Stimulated activated effector memory CD8-positive, alpha-beta T cell treated with anti-CD3 and anti-CD28 coated beads, Interleukin-12 subunit alpha, Interleukin-12 subunit beta, amount 100 ng/mL, for 72 hours (primary cell): ENCODE data around the gene CENPP.

Experiments used
- ATAC-seq: fragments of 150-1000 bp; cut with Tn5 transposase; 2 replicates; pipeline ENCODE4 v1.10.0; 2021
- DNase-seq, 2 donors: peaks; one replicate each; pipeline ENCODE4 v3.0.0; 2021 to 2022; ENCODE audit warnings: low spot score in 2 of 2
- H3K27ac Mint-ChIP-seq: one replicate; pipeline ENCODE4 v1.8.0; 2022; ENCODE audit warnings: mild to moderate bottlenecking, mixed read lengths
- H3K36me3 Mint-ChIP-seq: one replicate; pipeline ENCODE4 v1.8.0; 2022; ENCODE audit warnings: mild to moderate bottlenecking, mixed read lengths
- H3K4me1 Mint-ChIP-seq: one replicate; pipeline ENCODE4 v1.8.0; 2022; ENCODE audit warnings: mixed read lengths
- H3K4me3 Mint-ChIP-seq: one replicate; pipeline ENCODE4 v1.8.0; 2022; ENCODE audit warnings: mild to moderate bottlenecking, mixed read lengths
- H3K9me3 Mint-ChIP-seq: one replicate; pipeline ENCODE4 v1.8.0; 2022; ENCODE audit warnings: mixed read lengths

The CENPP gene

GRCh38 chr9:92644278-92644677 lies 318.5 kb downstream of the CENPP start:
- H3K27ac Mint-ChIP-seq, result no peak overlapping the region
- H3K36me3 Mint-ChIP-seq, result peaks cover 89% of the 10 kb centered on the region
- H3K9me3 Mint-ChIP-seq, result no peaks in the 10 kb centered on the region
- no peak for DNase-seq
- H3K4me3 Mint-ChIP-seq, result no peak overlapping the region
- no peak for ATAC-seq
- H3K4me1 Mint-ChIP-seq, result peaks cover 14% of the 10 kb centered on the region

DNA sequence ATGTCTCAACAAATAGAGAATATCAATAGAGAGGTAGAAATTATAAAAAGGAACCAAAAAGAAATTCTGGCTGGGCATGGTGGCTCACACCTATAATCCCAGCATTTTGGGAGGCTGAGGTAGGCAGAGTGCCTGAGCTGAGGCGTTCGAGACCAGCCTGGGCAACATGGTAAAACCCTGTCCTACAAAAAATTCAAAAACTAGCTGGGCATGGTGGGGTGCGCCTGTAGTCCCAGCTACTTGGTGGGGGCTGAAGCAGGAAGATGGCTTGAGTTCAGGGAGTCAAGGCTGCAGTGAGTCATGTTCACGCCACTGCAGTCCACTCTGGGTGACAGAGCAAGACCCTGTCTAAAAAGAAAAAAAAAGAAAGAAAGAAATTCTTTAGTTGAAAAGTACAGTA lies 319.3 kb downstream of the CENPP start:
- H3K27ac Mint-ChIP-seq, result no peak overlapping the region
- H3K36me3 Mint-ChIP-seq, result peaks cover 96% of the 10 kb centered on the region

DNA sequence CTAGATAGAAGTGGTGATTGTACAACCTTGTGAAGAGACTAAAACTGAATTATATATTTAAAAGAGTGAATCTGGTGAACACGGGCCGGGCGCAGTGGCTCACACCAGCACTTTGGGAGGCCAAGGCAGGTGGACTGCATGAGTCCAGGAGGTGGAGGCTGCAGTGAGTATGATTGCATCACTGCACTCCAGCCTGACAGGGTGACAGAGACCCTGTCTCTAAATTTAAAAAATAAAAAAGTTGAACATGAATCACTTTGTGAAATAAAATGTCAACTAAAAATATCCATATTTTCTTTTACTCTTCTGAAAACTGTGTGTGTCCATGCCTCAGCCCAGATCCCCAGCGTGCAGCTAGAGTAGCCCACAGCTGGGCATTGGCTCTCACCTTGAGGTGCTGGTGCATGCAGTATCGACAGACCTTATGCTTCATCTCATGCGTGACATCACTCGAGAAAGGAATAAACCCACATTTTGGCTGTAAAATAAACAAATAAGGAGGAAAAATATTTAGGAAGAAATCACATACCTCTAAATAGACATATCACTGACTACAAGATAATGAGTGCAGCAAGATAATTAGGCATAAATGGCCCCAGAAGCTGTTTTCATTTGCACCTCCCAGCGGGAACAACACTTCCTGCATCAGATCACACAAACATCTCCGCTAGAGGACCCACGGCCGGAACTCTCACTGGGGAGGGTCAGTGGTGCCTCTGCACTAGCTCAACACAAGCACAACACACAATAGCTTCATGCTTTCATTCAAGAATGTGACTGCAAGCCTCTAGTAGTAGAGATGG lies 322.1 kb downstream of the CENPP start:
- Mint-ChIP-seq H3K4me3 (no peak overlapping the region), H3K36me3 (peaks cover 97% of the 10 kb centered on the region), H3K4me1 (peaks cover 8% of the 10 kb centered on the region), H3K9me3 (no peaks in the 10 kb centered on the region), H3K27ac (peak overlapping the region; percentile 56)
- ATAC-seq (no peak), DNase-seq (no peak)

More for the DNA sequence above, 319.3 kb downstream of the CENPP start:
- Mint-ChIP-seq H3K4me3 (no peak overlapping the region), H3K9me3 (no peaks in the 10 kb centered on the region), H3K4me1 (peaks cover 14% of the 10 kb centered on the region)
- DNase-seq (no peak), ATAC-seq (no peak)

DNA sequence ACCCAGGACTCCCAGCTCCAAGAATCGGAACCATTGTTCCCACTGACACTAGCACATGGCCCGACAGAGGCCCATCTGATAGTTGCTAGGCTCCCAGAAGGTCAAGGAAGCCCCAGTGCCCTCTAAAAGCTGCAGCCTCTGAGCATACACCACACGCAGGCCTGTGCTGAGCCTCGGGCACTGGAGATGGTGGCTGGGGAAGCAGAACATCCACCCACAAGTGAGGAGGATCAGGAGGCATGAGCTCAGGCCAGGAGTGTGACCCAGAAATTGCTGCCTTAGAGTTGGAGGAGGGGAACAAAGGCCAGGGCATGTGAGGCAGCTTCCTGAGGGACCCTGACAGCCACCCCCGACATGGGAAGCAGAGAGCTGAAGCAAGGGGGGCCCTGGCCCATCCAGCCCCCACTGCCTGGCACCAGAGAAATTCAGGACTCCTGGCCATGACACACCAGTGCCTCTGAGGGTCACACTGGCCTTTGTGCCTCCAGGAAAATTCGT lies 322.8 kb downstream of the CENPP start:
- DNase-seq (no peak), ATAC-seq (no peak)
- Mint-ChIP-seq H3K27ac (peak overlapping the region; percentile 56), H3K9me3 (no peaks in the 10 kb centered on the region), H3K4me3 (no peak overlapping the region), H3K4me1 (peaks cover 8% of the 10 kb centered on the region), H3K36me3 (peaks cover 97% of the 10 kb centered on the region)

DNA sequence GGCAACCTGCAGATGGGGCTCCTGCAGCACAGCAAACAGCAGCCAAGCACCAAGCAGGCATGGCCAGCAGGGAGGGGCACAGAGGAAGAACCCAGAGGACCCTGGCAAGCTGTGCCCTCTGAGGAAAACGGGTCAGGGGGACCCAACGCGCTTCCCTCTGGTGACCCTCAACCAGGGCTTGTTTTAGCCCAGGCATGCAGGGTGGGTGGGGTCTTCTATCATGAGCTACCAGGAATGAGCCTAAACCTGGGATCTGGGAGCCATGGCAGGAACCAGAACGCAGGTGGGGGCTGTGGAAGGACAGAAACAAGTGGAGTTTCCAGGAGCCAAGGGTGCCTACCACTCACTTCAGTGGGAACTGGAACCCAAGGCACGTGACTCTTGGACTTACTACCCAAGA lies 323.3 kb downstream of the CENPP start:
- DNase-seq, result no peak
- no peaks in the 10 kb centered on the region for H3K9me3 Mint-ChIP-seq
- H3K4me1 Mint-ChIP-seq, result peaks cover 8% of the 10 kb centered on the region
- ATAC-seq, result no peak
- no peak overlapping the region for H3K27ac Mint-ChIP-seq
- H3K4me3 Mint-ChIP-seq, result no peak overlapping the region
- peaks cover 97% of the 10 kb centered on the region for H3K36me3 Mint-ChIP-seq

GRCh38 chr9:92650296-92650695 lies 324.5 kb downstream of the CENPP start:
- Mint-ChIP-seq H3K36me3 (peaks cover 91% of the 10 kb centered on the region), H3K27ac (peak overlapping the region; percentile 17), H3K9me3 (no peaks in the 10 kb centered on the region), H3K4me3 (no peak overlapping the region), H3K4me1 (peaks cover 12% of the 10 kb centered on the region)
- no peak for ATAC-seq
- DNase-seq, result no peak

GRCh38 chr9:92650839-92651621 lies 325.3 kb downstream of the CENPP start:
- DNase-seq (no peak), ATAC-seq (no peak)
- Mint-ChIP-seq H3K9me3 (no peaks in the 10 kb centered on the region), H3K4me3 (no peak overlapping the region), H3K36me3 (peaks cover 91% of the 10 kb centered on the region), H3K27ac (peak overlapping the region; percentile 17), H3K4me1 (peaks cover 16% of the 10 kb centered on the region)

DNA sequence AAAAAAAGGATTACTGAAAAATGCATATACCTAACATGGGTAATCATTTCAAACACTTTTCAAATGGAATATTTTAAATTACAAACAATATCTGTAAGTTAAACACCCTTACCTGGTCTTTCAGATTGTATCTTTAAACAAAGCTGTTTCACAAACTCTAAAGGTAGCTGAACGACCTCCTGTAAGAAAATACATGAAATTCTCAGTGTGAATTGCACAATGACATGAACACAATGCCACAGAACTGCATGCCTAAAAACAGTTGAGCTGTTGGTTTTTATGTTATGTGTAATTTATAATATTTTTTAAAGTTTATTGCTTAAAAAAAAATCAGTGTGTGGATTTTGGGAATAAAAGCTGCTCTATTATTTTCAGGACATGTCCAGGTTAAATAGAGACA lies 326.7 kb downstream of the CENPP start:
- Mint-ChIP-seq H3K27ac (no peak overlapping the region), H3K36me3 (peaks cover 89% of the 10 kb centered on the region)

DNA sequence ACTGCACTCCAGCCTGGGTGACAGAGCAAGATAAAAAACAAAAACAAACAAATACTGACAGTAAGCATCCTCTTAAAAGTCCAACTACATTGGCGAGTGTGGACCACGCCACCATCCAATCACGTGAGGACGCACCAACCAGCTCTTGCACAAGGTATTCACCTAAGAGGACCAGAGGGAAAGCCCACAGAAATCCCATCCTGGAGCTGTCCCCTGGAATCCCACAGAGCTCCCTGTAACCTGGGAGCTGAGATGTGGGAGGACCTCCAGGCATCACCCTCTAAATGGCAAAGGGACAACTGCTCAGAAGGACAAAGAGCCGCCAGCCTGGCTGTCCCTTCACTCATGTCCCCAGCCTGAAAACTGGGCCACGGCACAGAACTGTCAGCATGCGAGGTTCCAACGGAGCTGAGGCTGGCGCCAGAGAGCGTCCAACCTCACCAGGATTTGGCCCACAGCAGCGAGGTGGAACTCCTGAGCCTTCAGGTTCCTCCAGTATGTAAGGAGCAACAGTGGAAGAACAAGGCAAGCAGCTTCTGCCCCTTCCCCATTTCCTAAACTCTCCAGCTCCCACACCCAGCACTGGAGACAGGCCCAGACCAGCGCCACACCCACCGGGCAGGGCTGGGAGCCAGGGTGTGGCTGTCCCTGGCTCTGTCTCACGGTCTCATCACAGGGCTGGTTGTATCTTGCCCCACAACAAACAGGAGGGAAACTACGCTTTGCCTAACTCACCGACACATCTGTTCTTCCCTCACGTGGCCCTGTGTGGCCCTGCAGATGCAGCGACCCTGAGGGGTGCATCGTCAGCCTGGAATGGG lies 328.9 kb downstream of the CENPP start:
- no peak overlapping the region for H3K27ac Mint-ChIP-seq
- DNase-seq (no peak), ATAC-seq (no peak)
- H3K9me3 Mint-ChIP-seq, result no peaks in the 10 kb centered on the region
- H3K4me1 Mint-ChIP-seq, result peaks cover 19% of the 10 kb centered on the region
- H3K4me3 Mint-ChIP-seq, result no peak overlapping the region
- peaks cover 79% of the 10 kb centered on the region for H3K36me3 Mint-ChIP-seq

More for the DNA sequence above, 326.7 kb downstream of the CENPP start:
- no peaks in the 10 kb centered on the region for H3K9me3 Mint-ChIP-seq
- DNase-seq (no peak), ATAC-seq (no peak)
- peaks cover 10% of the 10 kb centered on the region for H3K4me1 Mint-ChIP-seq
- no peak overlapping the region for H3K4me3 Mint-ChIP-seq

GRCh38 chr9:92655366-92655765 lies 329.6 kb downstream of the CENPP start:
- no peak for ATAC-seq
- peaks cover 19% of the 10 kb centered on the region for H3K4me1 Mint-ChIP-seq
- peak overlapping the region; percentile 70 for H3K27ac Mint-ChIP-seq
- H3K9me3 Mint-ChIP-seq, result no peaks in the 10 kb centered on the region
- peaks cover 72% of the 10 kb centered on the region for H3K36me3 Mint-ChIP-seq
- H3K4me3 Mint-ChIP-seq, result no peak overlapping the region
- DNase-seq, result no peak

DNA sequence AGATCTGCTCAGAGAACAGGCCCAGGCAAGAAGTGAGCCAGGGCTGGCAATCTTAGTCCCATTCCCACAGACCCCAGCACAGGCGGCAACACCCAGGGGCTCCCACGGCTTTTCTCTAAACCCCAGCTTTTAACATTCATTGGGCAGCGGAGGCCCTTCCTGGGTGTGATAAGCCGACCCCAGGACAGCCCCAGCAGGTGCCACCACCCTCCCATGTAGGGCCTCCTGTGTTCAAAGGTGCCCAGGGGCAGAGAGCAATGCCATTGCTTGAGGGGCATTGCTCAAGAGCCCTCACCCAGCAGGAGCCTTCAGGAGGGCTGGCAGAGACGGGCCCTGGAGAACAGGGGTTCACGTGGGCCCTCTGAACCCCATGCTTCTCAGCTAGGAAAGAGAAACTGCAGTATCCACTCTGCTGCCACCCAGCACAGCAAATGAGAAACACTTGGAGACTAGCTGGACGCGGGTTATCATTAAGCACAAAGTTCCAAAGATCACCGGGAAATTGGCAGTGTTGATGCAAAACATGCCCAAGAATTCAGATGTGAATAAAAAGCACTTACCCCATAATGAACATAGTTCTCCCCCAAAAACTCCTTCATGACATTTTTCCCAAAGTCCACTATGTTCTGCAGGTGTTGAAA lies 330.3 kb downstream of the CENPP start:
- ATAC-seq (no peak), DNase-seq (no peak)
- peak overlapping the region; percentile 70 for H3K27ac Mint-ChIP-seq
- H3K9me3 Mint-ChIP-seq, result no peaks in the 10 kb centered on the region
- H3K4me1 Mint-ChIP-seq, result peaks cover 19% of the 10 kb centered on the region
- H3K4me3 Mint-ChIP-seq, result no peak overlapping the region
- H3K36me3 Mint-ChIP-seq, result peaks cover 66% of the 10 kb centered on the region

DNA sequence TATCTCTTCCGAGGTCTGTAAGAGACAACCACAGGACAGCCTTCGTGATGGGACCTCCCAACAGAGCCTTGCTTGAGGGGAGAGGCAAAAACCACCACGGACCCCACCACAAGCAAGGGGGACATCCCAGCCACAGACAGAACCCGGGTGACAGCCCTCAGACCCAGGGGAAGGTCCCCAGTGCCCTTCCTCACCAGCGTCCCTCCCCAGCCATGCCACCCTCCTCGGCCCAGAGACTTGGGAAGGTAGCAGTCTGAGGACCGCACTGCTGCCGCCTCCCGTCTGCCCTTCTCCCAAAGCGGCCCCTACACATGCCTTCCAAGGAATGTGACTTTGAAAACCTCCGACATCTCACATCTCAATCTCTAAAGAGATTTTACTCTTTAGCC lies 330.8 kb downstream of the CENPP start:
- H3K4me3 Mint-ChIP-seq, result no peak overlapping the region
- H3K36me3 Mint-ChIP-seq, result peaks cover 61% of the 10 kb centered on the region
- H3K9me3 Mint-ChIP-seq, result no peaks in the 10 kb centered on the region
- H3K27ac Mint-ChIP-seq, result no peak overlapping the region
- DNase-seq (no peak), ATAC-seq (no peak)
- peaks cover 22% of the 10 kb centered on the region for H3K4me1 Mint-ChIP-seq

GRCh38 chr9:92657296-92658094 lies 331.7 kb downstream of the CENPP start:
- no peak for DNase-seq
- peak overlapping the region; percentile 78 for H3K27ac Mint-ChIP-seq

GRCh38 chr9:92658176-92658575 lies 332.4 kb downstream of the CENPP start:
- no peak for ATAC-seq
- peaks cover 38% of the 10 kb centered on the region for H3K4me1 Mint-ChIP-seq
- peaks cover 47% of the 10 kb centered on the region for H3K36me3 Mint-ChIP-seq

More at GRCh38 chr9:92657296-92658094, 331.7 kb downstream of the CENPP start:
- Mint-ChIP-seq H3K9me3 (no peaks in the 10 kb centered on the region), H3K36me3 (peaks cover 53% of the 10 kb centered on the region), H3K4me3 (no peak overlapping the region), H3K4me1 (peaks cover 32% of the 10 kb centered on the region)
- no peak for ATAC-seq

More at GRCh38 chr9:92658176-92658575, 332.4 kb downstream of the CENPP start:
- no peaks in the 10 kb centered on the region for H3K9me3 Mint-ChIP-seq
- no peak overlapping the region for H3K4me3 Mint-ChIP-seq
- DNase-seq, result no peak
- peak overlapping the region; percentile 78 for H3K27ac Mint-ChIP-seq
